Inflammatory macrophage (primary cell): ENCODE results near the gene GASK1A.
A peak's percentile ranks its signal among the peaks of the same experiment; 100 is the strongest.

Experiments used
- DNase-seq, 2 donors: peaks; one replicate each; pipeline ENCODE4 v3.0.0-alpha.2; 2020 to 2022

GASK1A gene

GRCh38 chr3:43014956-43015355 lies 35.8 kb downstream of the GASK1A start:
- DNase-seq = no peak

- DNase-seq = no peak
These were observed 36.5 kb downstream of the GASK1A start for GRCh38 chr3:43015572-43015971.

GRCh38 chr3:43015991-43016865 lies 37.1 kb downstream of the GASK1A start:
- DNase-seq = no peak

GRCh38 chr3:43017004-43017403 lies 37.9 kb downstream of the GASK1A start:
- DNase-seq = no peak

- no peak for DNase-seq
These were observed 38.6 kb downstream of the GASK1A start for GRCh38 chr3:43017593-43018195.

GRCh38 chr3:43018246-43018645 lies 39.1 kb downstream of the GASK1A start:
- no peak for DNase-seq

- DNase-seq = no peak
These were observed 40.1 kb downstream of the GASK1A start for GRCh38 chr3:43019006-43019809.

- DNase-seq = no peak
These were observed 40.7 kb downstream of the GASK1A start for GRCh38 chr3:43019826-43020225.

GRCh38 chr3:43021186-43021585 lies 42.1 kb downstream of the GASK1A start:
- no peak for DNase-seq

- DNase-seq = no peak
These were observed 43.0 kb downstream of the GASK1A start for GRCh38 chr3:43022121-43022520.

GRCh38 chr3:43023066-43023465 lies 44.0 kb downstream of the GASK1A start:
- DNase-seq = no peak

- no peak for DNase-seq
These were observed 44.6 kb downstream of the GASK1A start for GRCh38 chr3:43023746-43024145.

GRCh38 chr3:43024181-43024885 lies 45.2 kb downstream of the GASK1A start:
- DNase-seq = peak; percentile 38 to 46

GRCh38 chr3:43025423-43025822 lies 46.3 kb downstream of the GASK1A start:
- DNase-seq = no peak

- no peak for DNase-seq
These were observed 48.9 kb downstream of the GASK1A start for GRCh38 chr3:43028001-43028400.

- DNase-seq = no peak
These were observed 49.8 kb downstream of the GASK1A start for GRCh38 chr3:43028678-43029490.

GRCh38 chr3:43030162-43030935 lies 51.2 kb downstream of the GASK1A start:
- no peak for DNase-seq

GRCh38 chr3:43031485-43031884 lies 52.4 kb downstream of the GASK1A start:
- peak; percentile 74 to 86 for DNase-seq

- no peak for DNase-seq
These were observed 52.9 kb downstream of the GASK1A start for GRCh38 chr3:43031889-43032545.
